Measurements from ENCODE around the gene SAMD4A.

Gene SAMD4A

GRCh38 chr14:54775486-54776140 is 208.7 kb downstream of the SAMD4A start:
- Histone ChIP-seq H3F3A (ENCODE audit: insufficient read depth) (no peaks in the 10 kb centered on the region), H3K9me3 (ENCODE audit: insufficient read depth, low read length) (no peaks in the 10 kb centered on the region), H3K4me2 (ENCODE audit: low read depth, low read length, poor library complexity, severe bottlenecking) (no peak overlapping the region), H3K9me2 (replicated peaks; ENCODE audit: insufficient read depth, low read length) (no peaks in the 10 kb centered on the region), H3K27ac (ENCODE audit: low read depth, low read length) (no peak overlapping the region), H4K20me1 (ENCODE audit: low read depth, low read length) (no peaks in the 10 kb centered on the region), H3K36me3 (ENCODE audit: low read length) (no peaks in the 10 kb centered on the region), H3K79me2 (ENCODE audit: insufficient read depth, low read length) (no peaks in the 10 kb centered on the region), H2AFZ (ENCODE audit: low read depth, low read length, severe bottlenecking) (no peak overlapping the region), H3K4me3 (ENCODE audit: insufficient read depth, low read length, poor library complexity, severe bottlenecking) (no peak overlapping the region), H3K27me3 (ENCODE audit: low read length) (no peaks in the 10 kb centered on the region), H3K9ac (ENCODE audit: low read length) (no peak overlapping the region)
- TF ChIP-seq EZH2phosphoT487 (conservative IDR thresholded peaks at IDR 0.05; ENCODE audit: low read length): no peak
- no peak for TF ChIP-seq CTCF (IDR thresholded peaks at IDR 0.05; ENCODE audit: insufficient read depth, low read length, poor library complexity, severe bottlenecking)

DNA sequence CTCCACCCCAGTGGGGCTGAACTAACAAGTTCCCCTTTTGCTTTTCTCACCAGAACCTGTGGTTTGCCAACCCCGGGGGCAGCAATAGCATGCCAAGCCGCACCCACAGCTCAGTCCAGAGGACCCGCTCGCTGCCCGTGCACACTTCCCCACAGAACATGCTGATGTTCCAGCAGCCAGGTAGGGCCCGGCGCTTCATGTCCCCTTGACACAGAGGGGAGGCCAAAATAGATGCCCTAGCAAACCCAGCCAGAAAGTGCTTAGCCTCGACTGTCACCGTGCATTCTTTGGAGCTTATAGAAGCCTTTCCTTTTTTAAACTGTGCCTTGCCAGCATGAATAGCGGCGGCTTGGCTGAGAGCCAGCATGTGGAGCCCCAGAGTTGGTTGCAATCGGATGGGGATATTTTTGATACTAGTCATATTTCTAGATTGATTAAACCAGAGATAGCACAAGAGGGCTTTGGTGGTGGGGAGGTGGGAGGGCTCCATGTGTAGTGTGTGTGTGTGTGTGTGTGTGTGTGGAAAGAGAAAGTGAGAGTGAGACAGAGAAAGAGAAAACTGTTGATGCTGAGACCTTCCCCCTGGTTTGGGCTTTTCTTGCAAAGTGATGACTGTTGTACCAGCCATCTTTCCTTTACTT is 209.6 kb downstream of the SAMD4A start:
- H3F3A ChIP-seq (ENCODE audit: insufficient read depth): no peaks in the 10 kb centered on the region
- H3K9ac ChIP-seq (ENCODE audit: low read length): no peak overlapping the region
- H2AFZ ChIP-seq (ENCODE audit: low read depth, low read length, severe bottlenecking): no peak overlapping the region
- no peaks in the 10 kb centered on the region for H4K20me1 ChIP-seq (ENCODE audit: low read depth, low read length)
- H3K36me3 ChIP-seq (ENCODE audit: low read length): no peaks in the 10 kb centered on the region
- TF ChIP-seq EZH2phosphoT487 (conservative IDR thresholded peaks at IDR 0.05; ENCODE audit: low read length) (no peak), CTCF (IDR thresholded peaks at IDR 0.05; ENCODE audit: insufficient read depth, low read length, poor library complexity, severe bottlenecking) (no peak)
- H3K9me3 ChIP-seq (ENCODE audit: insufficient read depth, low read length): no peaks in the 10 kb centered on the region
- no peak overlapping the region for H3K4me3 ChIP-seq (ENCODE audit: insufficient read depth, low read length, poor library complexity, severe bottlenecking)
- H3K79me2 ChIP-seq (ENCODE audit: insufficient read depth, low read length): no peaks in the 10 kb centered on the region
- H3K27ac ChIP-seq (ENCODE audit: low read depth, low read length): no peak overlapping the region
- H3K27me3 ChIP-seq (ENCODE audit: low read length): no peaks in the 10 kb centered on the region
- H3K4me2 ChIP-seq (ENCODE audit: low read depth, low read length, poor library complexity, severe bottlenecking): peak overlapping the region; percentile 32
- no peaks in the 10 kb centered on the region for H3K9me2 ChIP-seq (replicated peaks; ENCODE audit: insufficient read depth, low read length)

- no peaks in the 10 kb centered on the region for H3K27me3 ChIP-seq (ENCODE audit: low read length)
- H3K4me3 ChIP-seq (ENCODE audit: insufficient read depth, low read length, poor library complexity, severe bottlenecking): no peak overlapping the region
- no peak overlapping the region for H3K9ac ChIP-seq (ENCODE audit: low read length)
- H4K20me1 ChIP-seq (ENCODE audit: low read depth, low read length): no peaks in the 10 kb centered on the region
- no peaks in the 10 kb centered on the region for H3K36me3 ChIP-seq (ENCODE audit: low read length)
- TF ChIP-seq EZH2phosphoT487 (conservative IDR thresholded peaks at IDR 0.05; ENCODE audit: low read length) (no peak), CTCF (IDR thresholded peaks at IDR 0.05; ENCODE audit: insufficient read depth, low read length, poor library complexity, severe bottlenecking) (no peak)
- no peaks in the 10 kb centered on the region for H3F3A ChIP-seq (ENCODE audit: insufficient read depth)
- no peak overlapping the region for H2AFZ ChIP-seq (ENCODE audit: low read depth, low read length, severe bottlenecking)
- no peak overlapping the region for H3K4me2 ChIP-seq (ENCODE audit: low read depth, low read length, poor library complexity, severe bottlenecking)
- H3K9me3 ChIP-seq (ENCODE audit: insufficient read depth, low read length): no peaks in the 10 kb centered on the region
- no peaks in the 10 kb centered on the region for H3K79me2 ChIP-seq (ENCODE audit: insufficient read depth, low read length)
- H3K9me2 ChIP-seq (replicated peaks; ENCODE audit: insufficient read depth, low read length): no peaks in the 10 kb centered on the region
- no peak overlapping the region for H3K27ac ChIP-seq (ENCODE audit: low read depth, low read length)
These were observed 210.5 kb downstream of the SAMD4A start for GRCh38 chr14:54777395-54777794.

Data from SU-DHL-6 (cell line).